PFSK-1 (cell line): Measurements from ENCODE around the gene TM4SF5.

ENCODE experiments used
- POLR2AphosphoS5 ChIP-seq: IDR thresholded peaks from 2 replicates; pipeline ENCODE4 v1.6.1; 2012; ENCODE audit warnings: low read depth, mild to moderate bottlenecking, control low read depth, low read length, moderate library complexity
- TAF1 ChIP-seq: IDR thresholded peaks from 2 replicates; pipeline ENCODE4 v1.6.1; 2012; ENCODE audit warnings: low read length, control low read depth, borderline replicate concordance; ENCODE audit not compliant: insufficient read depth

- TF ChIP-seq POLR2AphosphoS5 (no peak), TAF1 (no peak)
Observed at GRCh38 chr17:4808378-4808767, 36.7 kb downstream of the TM4SF5 start.
